Upper lobe of right lung (tissue), 1 donor: Measurements from ENCODE around the gene RTEL1. TPM values are rescaled to one million over a fixed set of nuclear protein-coding genes. Genes with fewer than 3 reads are reported as not detected.
"Not testable (repeated sequence)": the region's sequence is repeated elsewhere in the genome, so short reads cannot be mapped to it uniquely, and the experiment has no call there.

Experiments used
- ATAC-seq: fragments of 200-7000 bp; cut with Tn5 transposase; one replicate; pipeline ENCODE4 v1.9.1; 2020; ENCODE audit warnings: mild to moderate bottlenecking, moderate library complexity
- DNase-seq: peaks from one replicate; pipeline ENCODE4 v3.0.0-alpha.2; 2020
- H3K27ac ChIP-seq: fragments of 200-600 bp; one replicate; pipeline ENCODE4 v1.8.0; 2022
- H3K27me3 ChIP-seq: fragments of 200-600 bp; one replicate; pipeline ENCODE4 v1.8.0; 2022; ENCODE audit warnings: mild to moderate bottlenecking
- H3K36me3 ChIP-seq: fragments of 200-600 bp; one replicate; pipeline ENCODE4 v1.8.0; 2022
- H3K4me1 ChIP-seq: fragments of 200-600 bp; one replicate; pipeline ENCODE4 v1.8.0; 2022
- H3K4me3 ChIP-seq: fragments of 200-600 bp; one replicate; pipeline ENCODE4 v1.8.0; 2022; ENCODE audit warnings: mild to moderate bottlenecking
- H3K9me3 ChIP-seq: fragments of 200-600 bp; one replicate; pipeline ENCODE4 v1.8.0; 2022
- intact Hi-C: fragments of 100-400 bp; cut with DNase I; formaldehyde crosslinking; loops from one replicate; pipeline ENCODE4 v1.11.0; 2022
- total RNA-seq: library from RNA; stranded (reverse); fragmentation: NEBNext Ultra II Directional; extraction: Animal tissue kit (Norgen Biotek cat#: 25700); gene quantifications from one replicate; pipeline ENCODE4 v1.2.1, GENCODE V29; 2021
- TF ChIP-seq, protein P1 (sequence below): fragments of 200-600 bp; IDR thresholded peaks from one replicate; pipeline ENCODE4 v1.8.0; 2022; ENCODE audit warnings: antibody characterized with exemption
- donor health status: DM: no; HTN: yes; CAD: no; lungs with severe emphysema.

RTEL1 gene
- total RNA-seq, 1 donor from 2014 or later = 26.7 TPM

DNA sequence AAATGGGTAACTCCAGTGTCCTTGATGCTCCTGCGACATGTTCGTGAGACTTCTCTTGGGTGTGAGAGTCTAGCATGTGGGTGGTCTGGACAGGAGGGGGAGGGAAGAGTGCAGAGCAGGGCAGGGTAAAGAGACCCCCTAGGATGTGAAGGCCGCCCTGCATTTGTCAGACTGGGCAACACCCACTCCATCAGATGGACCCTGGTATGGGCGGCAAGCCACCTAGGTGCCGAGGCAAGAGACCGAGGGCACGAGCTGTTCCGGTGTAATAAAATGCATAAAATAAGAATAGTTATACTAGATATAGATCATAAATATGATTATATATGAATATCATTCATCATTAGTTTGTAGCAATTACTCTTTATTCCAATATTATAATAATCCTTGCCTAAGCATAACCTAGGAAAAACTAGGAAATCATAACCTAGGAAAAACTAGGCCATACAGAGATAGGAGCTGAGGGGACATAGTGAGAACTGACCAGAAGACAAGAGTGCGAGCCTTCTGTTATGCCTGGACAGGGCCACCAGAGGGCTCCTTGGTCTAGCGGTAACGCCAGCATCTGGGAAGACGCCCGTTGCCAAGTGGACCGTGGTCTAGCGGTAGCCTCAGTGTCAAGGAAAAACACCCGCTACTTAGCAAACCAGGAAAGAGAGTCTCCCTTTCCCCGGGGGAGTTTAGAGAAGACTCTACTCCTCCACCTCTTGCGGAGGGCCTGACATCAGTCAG lies 44.1 kb upstream of the RTEL1 start:
- H3K9me3 ChIP-seq, H3K27me3 ChIP-seq, H3K4me1 ChIP-seq, intact Hi-C loops, DNase-seq, H3K27ac ChIP-seq, ATAC-seq, H3K4me3 ChIP-seq: not testable (repeated sequence)
- H3K36me3 ChIP-seq = peaks cover 41% of the 10 kb centered on the region
- TF ChIP-seq, protein P1, sequence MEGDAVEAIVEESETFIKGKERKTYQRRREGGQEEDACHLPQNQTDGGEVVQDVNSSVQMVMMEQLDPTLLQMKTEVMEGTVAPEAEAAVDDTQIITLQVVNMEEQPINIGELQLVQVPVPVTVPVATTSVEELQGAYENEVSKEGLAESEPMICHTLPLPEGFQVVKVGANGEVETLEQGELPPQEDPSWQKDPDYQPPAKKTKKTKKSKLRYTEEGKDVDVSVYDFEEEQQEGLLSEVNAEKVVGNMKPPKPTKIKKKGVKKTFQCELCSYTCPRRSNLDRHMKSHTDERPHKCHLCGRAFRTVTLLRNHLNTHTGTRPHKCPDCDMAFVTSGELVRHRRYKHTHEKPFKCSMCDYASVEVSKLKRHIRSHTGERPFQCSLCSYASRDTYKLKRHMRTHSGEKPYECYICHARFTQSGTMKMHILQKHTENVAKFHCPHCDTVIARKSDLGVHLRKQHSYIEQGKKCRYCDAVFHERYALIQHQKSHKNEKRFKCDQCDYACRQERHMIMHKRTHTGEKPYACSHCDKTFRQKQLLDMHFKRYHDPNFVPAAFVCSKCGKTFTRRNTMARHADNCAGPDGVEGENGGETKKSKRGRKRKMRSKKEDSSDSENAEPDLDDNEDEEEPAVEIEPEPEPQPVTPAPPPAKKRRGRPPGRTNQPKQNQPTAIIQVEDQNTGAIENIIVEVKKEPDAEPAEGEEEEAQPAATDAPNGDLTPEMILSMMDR = peak; percentile 45

DNA sequence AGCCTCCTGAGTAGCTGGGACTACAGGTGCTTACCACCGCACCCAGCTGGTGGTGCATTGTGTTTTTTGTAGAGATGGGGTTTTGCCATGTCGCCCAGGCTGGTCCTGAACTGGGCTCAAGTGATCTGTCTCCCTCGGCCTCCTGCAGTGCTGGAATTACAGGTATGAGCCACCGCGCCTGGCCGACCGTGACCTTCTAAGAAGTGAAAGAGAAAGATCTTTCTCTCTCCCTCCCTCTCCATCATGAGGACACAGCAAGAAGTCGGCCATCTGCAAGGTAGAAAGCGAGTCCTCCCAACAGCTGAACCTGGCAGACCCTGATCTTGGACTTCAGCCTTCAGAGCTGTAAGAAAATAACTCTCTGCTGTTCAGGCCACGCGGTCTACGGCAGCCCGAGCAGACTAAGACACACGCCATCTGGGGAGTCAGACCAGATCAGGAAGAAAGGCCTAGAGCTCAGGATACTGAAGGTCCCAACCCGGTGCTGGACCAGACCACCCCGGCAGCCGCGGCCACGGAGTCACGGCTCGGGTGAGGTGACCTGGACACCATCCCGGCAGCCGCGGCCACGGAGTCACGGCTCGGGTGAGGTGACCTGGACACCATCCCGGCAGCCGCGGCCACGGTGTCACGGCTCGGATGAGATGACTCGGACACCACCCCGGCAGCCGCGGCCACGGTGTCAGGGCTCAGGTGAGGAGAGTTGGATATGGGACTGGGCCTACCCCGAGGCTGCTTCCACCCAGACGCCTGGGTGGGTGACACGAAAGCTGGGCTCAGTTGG lies 40.8 kb upstream of the RTEL1 start:
- H3K4me3 ChIP-seq = no peak overlapping the region
- DNase-seq (no peak), ATAC-seq (no peak)
- H3K27ac ChIP-seq = no peak overlapping the region
- H3K36me3 ChIP-seq = peaks cover 43% of the 10 kb centered on the region
- intact Hi-C loops = no loop called here
- no peaks in the 10 kb centered on the region for H3K4me1 ChIP-seq
- no peaks in the 10 kb centered on the region for H3K9me3 ChIP-seq
- TF ChIP-seq, protein P1 = no peak
- H3K27me3 ChIP-seq = no peaks in the 10 kb centered on the region

DNA sequence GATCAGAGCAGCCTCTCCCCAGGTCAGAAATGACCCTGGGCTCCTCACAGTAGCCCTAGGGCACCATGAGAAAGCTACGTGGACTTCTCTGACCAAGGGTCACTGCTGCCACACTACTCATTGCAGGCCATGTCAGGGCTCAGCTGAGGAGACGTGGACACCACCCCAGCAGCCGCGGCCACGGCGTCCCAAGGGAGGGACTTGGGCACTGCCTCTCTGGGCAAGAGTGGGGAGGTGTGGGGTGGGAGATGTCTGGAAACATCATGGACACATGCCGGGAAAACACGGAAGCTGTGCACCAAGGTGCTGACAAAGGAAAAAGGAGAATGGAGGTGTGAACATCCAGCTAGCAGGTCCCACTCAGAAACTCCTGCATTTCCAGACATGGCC lies 40.2 kb upstream of the RTEL1 start:
- no peaks in the 10 kb centered on the region for H3K4me1 ChIP-seq
- intact Hi-C loops = no loop called here

DNA sequence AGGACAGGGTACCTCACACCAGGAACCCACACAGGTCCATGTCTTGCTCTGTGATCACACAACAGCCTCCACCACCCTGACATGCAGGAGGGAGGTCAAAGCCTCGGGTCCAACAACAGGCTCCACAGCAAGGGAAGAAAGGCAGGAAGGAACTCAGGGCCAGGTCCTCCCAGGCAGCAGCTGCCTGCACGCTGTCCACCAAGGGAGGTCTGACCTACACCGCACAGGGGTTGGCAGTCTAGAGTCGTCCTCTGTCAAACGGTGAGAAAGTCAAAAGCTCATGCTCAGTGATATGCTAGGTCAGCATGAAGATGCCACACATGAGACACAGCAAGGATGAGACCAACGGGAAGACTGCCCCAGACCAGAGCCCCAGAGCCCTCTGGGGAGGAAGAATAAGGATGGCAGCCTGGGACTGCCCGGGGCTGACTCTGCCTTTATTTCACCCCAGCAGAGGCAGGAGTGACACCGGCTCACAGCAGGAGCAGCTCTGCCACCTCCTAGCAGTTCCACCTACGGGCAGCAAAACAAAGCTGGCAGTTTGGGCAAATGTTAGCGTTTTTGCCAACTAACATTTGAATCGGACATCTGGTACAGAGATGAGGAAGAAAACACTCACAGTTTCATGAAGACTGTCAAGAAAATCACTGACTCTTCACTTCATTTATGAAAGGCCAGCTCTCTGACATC lies 39.7 kb upstream of the RTEL1 start:
- intact Hi-C loops = no loop called here
- no peak for DNase-seq
- no peak overlapping the region for H3K4me3 ChIP-seq

More for the DNA sequence above, 40.2 kb upstream of the RTEL1 start:
- H3K9me3 ChIP-seq = no peaks in the 10 kb centered on the region
- ATAC-seq (no peak), DNase-seq (no peak)
- no peak overlapping the region for H3K27ac ChIP-seq
- TF ChIP-seq, protein P1 = no peak
- H3K4me3 ChIP-seq = no peak overlapping the region
- no peaks in the 10 kb centered on the region for H3K27me3 ChIP-seq
- peaks cover 43% of the 10 kb centered on the region for H3K36me3 ChIP-seq

DNA sequence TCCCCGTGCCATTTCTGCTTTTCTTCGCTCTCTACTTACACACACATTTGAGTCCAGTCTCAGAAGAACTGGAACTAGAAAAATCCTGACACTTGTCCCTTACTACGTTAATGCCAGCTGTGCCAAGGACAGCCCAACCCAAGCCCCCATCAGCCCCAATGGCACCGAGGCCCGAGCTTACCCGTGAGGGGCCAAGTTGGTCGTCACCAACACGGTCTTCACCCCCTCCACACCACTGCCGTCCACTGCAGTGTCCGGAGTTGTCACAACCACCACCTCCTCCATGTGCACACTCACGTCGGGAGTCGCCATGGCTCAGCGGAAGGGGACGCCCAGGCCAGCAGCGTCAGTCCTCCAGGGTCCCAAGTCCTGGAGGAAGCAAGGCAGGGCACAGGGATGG lies 39.0 kb upstream of the RTEL1 start:
- Histone ChIP-seq H3K4me1 (no peaks in the 10 kb centered on the region), H3K9me3 (no peaks in the 10 kb centered on the region), H3K36me3 (peaks cover 43% of the 10 kb centered on the region), H3K27me3 (no peaks in the 10 kb centered on the region), H3K4me3 (no peak overlapping the region), H3K27ac (no peak overlapping the region)
- intact Hi-C loops = no loop called here
- ATAC-seq = no peak
- TF ChIP-seq, protein P1 = no peak
- DNase-seq = no peak

More for the DNA sequence above, 39.7 kb upstream of the RTEL1 start:
- no peak overlapping the region for H3K27ac ChIP-seq
- H3K36me3 ChIP-seq = peaks cover 43% of the 10 kb centered on the region
- H3K4me1 ChIP-seq = no peaks in the 10 kb centered on the region
- no peak for ATAC-seq
- TF ChIP-seq, protein P1 = no peak
- H3K27me3 ChIP-seq = no peaks in the 10 kb centered on the region
- H3K9me3 ChIP-seq = no peaks in the 10 kb centered on the region
